H1 (cell line): Measurements from ENCODE around the gene RSPH9. TPM values are rescaled to one million over a fixed set of nuclear protein-coding genes. Genes with fewer than 3 reads are reported as not detected.
A peak's percentile ranks its signal among the peaks of the same experiment; 100 is the strongest.

ENCODE experiments used
- CTCF ChIA-PET: fragments of 300-600 bp; sonication (Branson Sonifier 250); formaldehyde crosslinking; loops from one replicate; lab custom pipeline; 2021; ENCODE audit not compliant: partially characterized antibody; lab: Charles Lee
- POLR2A ChIA-PET: fragments of 300-600 bp; sonication (Branson Sonifier 250); formaldehyde crosslinking; loops from one replicate; lab custom pipeline; 2021; ENCODE audit warnings: inconsistent platforms; ENCODE audit not compliant: partially characterized antibody; lab: Charles Lee
- DNase-seq, 2 experiments: peaks; one replicate each; pipeline versions ENCODE4 v3.0.0 to v3.0.0-alpha.2; 2010 to 2022; ENCODE audit warnings: low spot score in 2 of 2, low read depth in 1 of 2, mixed read lengths in 1 of 2
- FAIRE-seq: peaks from 2 replicates; lab custom pipeline; 2011; peaks lifted over from hg19 to GRCh38; lab: Jason Lieb, UNC
- H2AFZ ChIP-seq: 2 replicates; pipeline ENCODE4 v1.8.1; 2012; ENCODE audit warnings: low read length, inconsistent platforms
- H2AK5ac ChIP-seq: 2 replicates; pipeline ENCODE4 v1.6.1; 2013; ENCODE audit warnings: low read depth, low read length
- H2BK120ac ChIP-seq: replicated peaks from 2 replicates; pipeline ENCODE3; 2013; ENCODE audit warnings: low read depth, low read length, inconsistent platforms
- H2BK12ac ChIP-seq: 2 replicates; pipeline ENCODE4 v1.6.1; 2013; ENCODE audit warnings: low read depth, low read length
- H2BK15ac ChIP-seq: 2 replicates; pipeline ENCODE4 v1.6.1; 2013; ENCODE audit warnings: low read length
- H2BK20ac ChIP-seq: 2 replicates; pipeline ENCODE4 v1.6.1; 2013; ENCODE audit warnings: low read length
- H2BK5ac ChIP-seq: 2 replicates; pipeline ENCODE4 v1.6.1; 2013; ENCODE audit warnings: low read depth, low read length
- H3K14ac ChIP-seq: 2 replicates; pipeline ENCODE4 v1.6.1; 2013; ENCODE audit warnings: inconsistent platforms; ENCODE audit not compliant: insufficient read length
- H3K18ac ChIP-seq: 2 replicates; pipeline ENCODE4 v1.6.1; 2013; ENCODE audit warnings: low read length; ENCODE audit errors: extremely low read depth
- H3K23ac ChIP-seq: 2 replicates; pipeline ENCODE4 v1.6.1; 2013; ENCODE audit warnings: inconsistent platforms; ENCODE audit not compliant: insufficient read length
- H3K23me2 ChIP-seq: 2 replicates; pipeline ENCODE4 v1.6.1; 2013; ENCODE audit warnings: low read depth, low read length
- H3K27ac ChIP-seq: 2 replicates; pipeline ENCODE4 v1.6.1; 2011; ENCODE audit warnings: low read depth, low read length, inconsistent platforms
- H3K27me3 ChIP-seq, 4 experiments: replicated peaks in 1 of 4; 1 replicate in 1 of 4; 2 replicates in 3 of 4; pipeline versions ENCODE4 v1.6.1 to v1.8.1; 2011 to 2013; ENCODE audit warnings: low read length in 3 of 4, mild to moderate bottlenecking in 3 of 4, inconsistent platforms in 2 of 4, mixed read lengths in 2 of 4, moderate library complexity in 1 of 4; ENCODE audit not compliant: control insufficient read depth in 3 of 4, insufficient read depth in 3 of 4; ENCODE audit errors: extremely low read depth in 1 of 4
- H3K36me3 ChIP-seq, 4 experiments: 2 replicates each; pipeline versions ENCODE4 v1.6.1 to v1.8.1; 2011 to 2013; ENCODE audit warnings: mild to moderate bottlenecking in 4 of 4, low read length in 3 of 4, moderate library complexity in 2 of 4, control low read depth in 1 of 4, inconsistent platforms in 1 of 4; ENCODE audit not compliant: insufficient read depth in 4 of 4, control insufficient read depth in 2 of 4
- H3K4ac ChIP-seq: replicated peaks from 2 replicates; pipeline ENCODE3; 2013; ENCODE audit warnings: low read length, low read depth, mixed read lengths, inconsistent platforms; ENCODE audit not compliant: insufficient read length
- H3K4me1 ChIP-seq, 4 experiments: replicated peaks in 1 of 4; 1 replicate in 1 of 4; 2 replicates in 3 of 4; pipeline versions ENCODE4 v1.6.1 to v1.8.1; 2011 to 2013; ENCODE audit warnings: low read length in 3 of 4, inconsistent platforms in 2 of 4, mixed read lengths in 1 of 4; ENCODE audit not compliant: insufficient read depth in 4 of 4, control insufficient read depth in 3 of 4
- H3K4me2 ChIP-seq, 2 experiments: 2 replicates each; pipeline versions ENCODE4 v1.6.1 to v1.8.1; 2011 to 2013; ENCODE audit warnings: low read depth in 2 of 2, low read length in 2 of 2, control low read depth in 1 of 2, inconsistent platforms in 1 of 2, mild to moderate bottlenecking in 1 of 2; ENCODE audit not compliant: insufficient read depth in 1 of 2
- H3K4me3 ChIP-seq, 4 experiments: fragments of 200-600, 300-600 bp in 1 of 4; sonication (generic), shearing (Covaris generic), sonication (Bioruptor Twin) in 1 of 4; 2 replicates each; pipeline versions ENCODE4 v1.5.1 to v1.8.1; 2011 to 2016; ENCODE audit warnings: low read length in 4 of 4, low read depth in 3 of 4, control low read depth in 2 of 4, inconsistent platforms in 2 of 4, mild to moderate bottlenecking in 2 of 4, mixed read lengths in 1 of 4, moderate library complexity in 1 of 4; ENCODE audit not compliant: insufficient read depth in 2 of 4; ENCODE audit errors: extremely low read depth in 1 of 4
- H3K56ac ChIP-seq: replicated peaks from 2 replicates; pipeline ENCODE3; 2013; ENCODE audit warnings: low read depth, mild to moderate bottlenecking, mixed read lengths, low read length, inconsistent platforms; ENCODE audit not compliant: insufficient read length
- H3K79me1 ChIP-seq: 2 replicates; pipeline ENCODE4 v1.6.1; 2013; ENCODE audit warnings: low read depth, low read length, control low read depth
- H3K79me2 ChIP-seq, 2 experiments: 2 replicates each; pipeline versions ENCODE4 v1.6.1 to v1.8.1; 2012 to 2013; ENCODE audit warnings: low read length in 2 of 2, mild to moderate bottlenecking in 2 of 2, inconsistent platforms in 1 of 2; ENCODE audit not compliant: insufficient read depth in 2 of 2, control insufficient read depth in 1 of 2
- H3K9ac ChIP-seq, 4 experiments: replicated peaks in 1 of 4; 1 replicate in 1 of 4; 2 replicates in 3 of 4; pipeline versions ENCODE4 v1.6.1 to v1.8.1; 2011 to 2013; ENCODE audit warnings: low read depth in 3 of 4, low read length in 3 of 4, control low read depth in 2 of 4, mild to moderate bottlenecking in 2 of 4, moderate library complexity in 2 of 4, inconsistent platforms in 1 of 4; ENCODE audit errors: extremely low read depth in 1 of 4
- H3K9me3 ChIP-seq, 2 experiments: 2 replicates each; pipeline versions ENCODE4 v1.6.1 to v1.8.1; 2012 to 2013; ENCODE audit warnings: mild to moderate bottlenecking in 2 of 2, moderate library complexity in 2 of 2, control low read depth in 1 of 2, inconsistent platforms in 1 of 2, low read depth in 1 of 2, low read length in 1 of 2, mixed read lengths in 1 of 2; ENCODE audit not compliant: insufficient read depth in 2 of 2
- H4K20me1 ChIP-seq, 2 experiments: replicated peaks in 1 of 2; 2 replicates each; pipeline versions ENCODE3 to v1.8.1; 2011 to 2013; ENCODE audit warnings: inconsistent platforms in 2 of 2, low read length in 2 of 2, mild to moderate bottlenecking in 1 of 2; ENCODE audit not compliant: insufficient read depth in 2 of 2, control insufficient read depth in 1 of 2
- H4K5ac ChIP-seq: 2 replicates; pipeline ENCODE4 v1.6.1; 2013; ENCODE audit warnings: low read length, low read depth, mixed read lengths, inconsistent platforms; ENCODE audit not compliant: insufficient read length
- H4K8ac ChIP-seq: 2 replicates; pipeline ENCODE4 v1.8.0; 2013; ENCODE audit warnings: mild to moderate bottlenecking, moderate library complexity, low read length, inconsistent platforms; ENCODE audit not compliant: insufficient read depth; ENCODE audit errors: extremely low read depth
- H4K91ac ChIP-seq: replicated peaks from 2 replicates; pipeline ENCODE3; 2013; ENCODE audit warnings: low read length, mixed read lengths, inconsistent platforms; ENCODE audit not compliant: insufficient read length
- BACH1 ChIP-seq: IDR thresholded peaks from 2 replicates; pipeline ENCODE4 v1.6.1; 2012; ENCODE audit warnings: low read length, improper control_type of control experiment
- CTCF ChIP-seq, 3 experiments: IDR thresholded peaks; 1 replicate in 2 of 3; 2 replicates in 1 of 3; pipeline versions ENCODE4 v1.5.1 to v1.6.1; 2011; ENCODE audit warnings: low read length in 3 of 3, mild to moderate bottlenecking in 3 of 3, inconsistent platforms in 2 of 3, low read depth in 1 of 3, moderate library complexity in 1 of 3; ENCODE audit not compliant: insufficient read depth in 1 of 3; ENCODE audit errors: control extremely low read depth in 1 of 3
- ZNF274 ChIP-seq: IDR thresholded peaks from 2 replicates; pipeline ENCODE4 v1.7.0; 2012; ENCODE audit warnings: low read length, borderline replicate concordance; ENCODE audit errors: extremely low read depth
- WGBS, 2 experiments: shearing (Covaris generic) in 1 of 2; methylation state at CpG; one replicate each; pipeline versions ENCODE4 v1.1.6 to v1.1.7; 2013 to 2015; ENCODE audit warnings: low lambda C conversion rate in 2 of 2, mixed read lengths in 2 of 2, inconsistent platforms in 1 of 2, low coverage in 1 of 2, missing lambda C conversion rate in 1 of 2; ENCODE audit not compliant: insufficient replicate concordance in 2 of 2, insufficient coverage in 1 of 2, insufficient read length in 1 of 2; ENCODE audit errors: extremely low coverage in 1 of 2, missing lambda C conversion rate in 1 of 2; 5-methylcytosine and 5-hydroxymethylcytosine counted together
- polyA plus RNA-seq, 7 experiments: library from polyadenylated mRNA; depleted of rRNA in 3 of 7; stranded (reverse) in 5 of 7; unstranded in 2 of 7; fragments of >200 nt in 5 of 7; fragments of 200-250 nt in 2 of 7; gene quantifications; 1 replicate in 5 of 7; 2 replicates in 1 of 7; 4 replicates in 1 of 7; pipeline versions ENCODE4 v1.2.1 to v1.2.3, GENCODE V29; 2011 to 2013; ENCODE audit warnings: missing spikeins in 2 of 7, mixed read lengths in 2 of 7
- total RNA-seq: library from RNA; stranded (reverse); fragmentation: NEBNext Ultra II Directional; extraction: Animal tissue kit (Norgen Biotek cat#: 25700); gene quantifications from 2 replicates; pipeline ENCODE4 v1.2.1, GENCODE V29; 2021

The RSPH9 gene
- total and polyA plus RNA-seq, 2 of the 8 experiments (the other 6 are each of a cell fraction or from before 2014, with no cell fraction given) = 0.15 to 0.23 TPM

DNA sequence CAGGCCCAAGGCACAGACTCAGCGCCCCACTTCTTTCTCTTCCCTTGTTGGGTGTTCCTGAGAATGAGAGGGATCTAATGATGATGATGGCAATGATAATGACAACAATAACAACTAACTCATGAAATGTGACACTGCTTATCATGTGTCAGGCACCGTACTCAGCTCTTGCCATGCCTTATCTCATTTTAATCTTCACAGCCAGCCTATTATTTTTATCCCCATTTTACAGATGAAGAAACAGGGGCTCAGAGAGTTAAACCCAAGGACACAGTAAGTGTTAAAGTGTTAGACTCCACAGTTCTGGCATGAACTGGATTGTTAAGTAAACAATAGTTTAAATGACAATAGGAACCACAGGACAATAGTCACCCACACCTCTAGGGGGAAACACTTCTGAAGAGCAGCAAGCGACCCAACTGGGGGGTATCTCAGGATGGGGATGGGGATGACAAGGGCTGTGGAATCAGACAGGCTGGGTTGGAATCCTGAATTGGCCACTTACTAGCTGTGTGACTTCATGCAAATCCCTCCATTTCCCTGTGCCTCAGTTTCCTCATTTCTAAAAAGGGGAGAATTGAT, 12.5 kb downstream of the RSPH9 start:
- H3K56ac ChIP-seq = no peak overlapping the region
- H3K36me3 ChIP-seq = no peaks in the 10 kb centered on the region
- H3K79me1 ChIP-seq = no peaks in the 10 kb centered on the region
- H3K18ac ChIP-seq = no peak overlapping the region
- H2BK12ac ChIP-seq = no peak overlapping the region
- H4K5ac ChIP-seq = no peak overlapping the region
- no peaks in the 10 kb centered on the region for H3K79me2 ChIP-seq
- peaks cover 0 to 4% (median 1%) of the 10 kb centered on the region in 4 experiments; a peak in 2 of 7 replicates for H3K4me1 ChIP-seq
- DNase-seq (no peak), FAIRE-seq (no peak)
- no peak overlapping the region for H2AFZ ChIP-seq
- no peak overlapping the region for H2BK5ac ChIP-seq
- H3K27me3 ChIP-seq = no peaks in the 10 kb centered on the region
- H2AK5ac ChIP-seq = no peak overlapping the region
- H3K27ac ChIP-seq = no peak overlapping the region
- H2BK20ac ChIP-seq = no peak overlapping the region
- H3K4me3 ChIP-seq = no peak overlapping the region
- H3K9ac ChIP-seq = no peak overlapping the region
- no peak overlapping the region for H2BK120ac ChIP-seq
- WGBS, 2 experiments = 78% methylated on average over 3 of the region's 3 CpGs; no CpG with 5 or more reads in 1 of the 2 experiments
- ChIA-PET CTCF (interaction anchor here (0.9 to 3.2 kb wide), 6 partner anchors 9 to 428 kb away, joined by 3 to 20 read pairs (median 4); no protein-coding TSS in a partner anchor), POLR2A (interaction anchor here (1.9 to 2.5 kb wide), 2 partner anchors 10 to 27 kb away, joined by 9 to 12 read pairs; partner anchors contain the start of gene GTPBP2)
- H3K4me2 ChIP-seq = no peak overlapping the region; a peak in 1 of 4 replicates
- H3K23me2 ChIP-seq = no peaks in the 10 kb centered on the region
- no peak overlapping the region for H4K8ac ChIP-seq
- no peak overlapping the region for H3K23ac ChIP-seq
- peaks cover 0 to 2% of the 10 kb centered on the region in 2 experiments; a peak in 1 of 4 replicates for H3K9me3 ChIP-seq
- H2BK15ac ChIP-seq = no peak overlapping the region
- H4K91ac ChIP-seq = no peak overlapping the region
- no peak overlapping the region for H3K4ac ChIP-seq
- TF ChIP-seq BACH1 = 0 out of 2 replicates have a peak, but pooled peaks have one; percentile 19
- no peak for TF ChIP-seq ZNF274
- peak in 1 of 3 experiments; percentile 12; a peak in 1 of 4 replicates for TF ChIP-seq CTCF (IDR thresholded peaks at IDR 0.05; ENCODE audit: control extremely low read depth in 1 of 3, insufficient read depth in 1 of 3, low read depth in 1 of 3, low read length in 3 of 3)
- H4K20me1 ChIP-seq = no peaks in the 10 kb centered on the region
- no peak overlapping the region for H3K14ac ChIP-seq
